PC-3 (cell line): ENCODE measurements around the gene TELO2.

Experiments used
- CTCF ChIP-seq: fragments of 300-600 bp; sonication (generic); conservative IDR thresholded peaks from 2 replicates; pipeline ENCODE4 v1.5.1; 2017; ENCODE audit warnings: antibody characterized with exemption, low read depth, mild to moderate bottlenecking, low read length
- EZH2 ChIP-seq: fragments of 300-600 bp; sonication (generic); IDR thresholded peaks from one replicate; pipeline ENCODE4 v1.6.1; 2017; ENCODE audit warnings: antibody characterized with exemption, mild to moderate bottlenecking, low read length; ENCODE audit not compliant: unreplicated experiment
- EZH2phosphoT487 ChIP-seq: fragments of 300-600 bp; sonication (generic); IDR thresholded peaks from 2 replicates; pipeline ENCODE4 v1.6.1; 2018; ENCODE audit warnings: mild to moderate bottlenecking, antibody characterized with exemption, low read length, borderline replicate concordance

GRCh38 chr16:1456951-1457350 lies 36.2 kb upstream of the TELO2 start:
- no peak for TF ChIP-seq CTCF
- no peak for TF ChIP-seq EZH2phosphoT487
- TF ChIP-seq EZH2, result no peak
